Natural killer cell treated with Interleukin-12 subunit alpha and Interleukin-12 subunit beta and Interleukin-15 and Interleukin-18, amount 100 ng/mL, for 72 hours (primary cell): ENCODE measurements around the gene PRDX2. TPM values are rescaled to one million over a fixed set of nuclear protein-coding genes. Genes with fewer than 3 reads are reported as not detected.

Experiments used
- ATAC-seq, 2 donors: fragments of 150-1000 bp; cut with Tn5 transposase in 1 of 2; sonication (Bioruptor Pico), chemical (Tn5 transposase) in 1 of 2; 2 replicates each; pipeline ENCODE4 v1.10.0; 2021
- DNase-seq: peaks from one replicate; pipeline ENCODE4 v3.0.0; 2022; ENCODE audit warnings: low spot score
- H3K27ac Mint-ChIP-seq, 2 donors: 1 replicate in 1 of 2; 2 replicates in 1 of 2; pipeline ENCODE4 v1.8.0; 2022; ENCODE audit warnings: mixed read lengths in 2 of 2, mild to moderate bottlenecking in 1 of 2, moderate library complexity in 1 of 2
- H3K27me3 Mint-ChIP-seq, 2 donors: 1 replicate in 1 of 2; 2 replicates in 1 of 2; pipeline ENCODE4 v1.8.0; 2022; ENCODE audit warnings: mixed read lengths in 2 of 2
- H3K36me3 Mint-ChIP-seq: one replicate; pipeline ENCODE4 v1.8.0; 2022; ENCODE audit warnings: mixed read lengths
- H3K4me1 Mint-ChIP-seq, 2 donors: 1 replicate in 1 of 2; 2 replicates in 1 of 2; pipeline ENCODE4 v1.8.0; 2022; ENCODE audit warnings: low read depth in 2 of 2, mixed read lengths in 2 of 2, mild to moderate bottlenecking in 1 of 2
- H3K4me3 Mint-ChIP-seq: one replicate; pipeline ENCODE4 v1.8.0; 2022; ENCODE audit warnings: mixed read lengths
- H3K9me3 Mint-ChIP-seq: 2 replicates; pipeline ENCODE4 v1.8.0; 2022; ENCODE audit warnings: mixed read lengths
- total RNA-seq, 2 donors: library from RNA; stranded (reverse); gene quantifications; one replicate each; pipeline ENCODE4 v1.2.3, GENCODE V29; 2022

PRDX2 gene
- total RNA-seq, 2 donors from 2014 or later, result 150 to 226 TPM

GRCh38 chr19:12784871-12785430, 16.6 kb downstream of the PRDX2 start:
- Mint-ChIP-seq H3K27me3 (no peaks in the 10 kb centered on the region), H3K36me3 (no peaks in the 10 kb centered on the region), H3K27ac (no peak overlapping the region), H3K4me3 (no peak overlapping the region), H3K4me1 (peaks cover 17% of the 10 kb centered on the region in 2 donors), H3K9me3 (no peaks in the 10 kb centered on the region)
- DNase-seq (no peak), ATAC-seq (peak in 1 of 2 donors; percentile 1)

DNA sequence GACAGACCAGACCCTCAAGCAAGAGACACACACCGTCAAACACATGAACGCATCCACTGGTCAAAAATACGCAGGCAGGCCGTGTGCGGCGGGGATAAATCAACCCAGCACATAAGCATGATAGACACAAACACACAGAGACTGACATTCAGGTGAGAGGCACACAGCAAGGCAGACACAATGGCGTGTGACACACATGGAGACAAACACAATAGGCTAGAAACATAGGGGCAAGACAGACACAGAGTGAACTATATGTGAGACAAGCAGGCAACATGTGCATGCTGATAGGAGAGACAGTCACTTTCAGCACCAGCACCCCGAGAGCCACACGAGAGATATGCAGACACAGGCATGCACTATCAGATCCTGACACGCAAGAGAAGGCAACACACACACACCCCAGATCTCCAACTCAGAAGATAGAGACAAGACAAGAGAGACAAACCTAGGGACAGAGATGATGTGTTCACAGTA, 17.2 kb downstream of the PRDX2 start:
- no peak for DNase-seq
- H3K4me3 Mint-ChIP-seq, result no peak overlapping the region
- H3K36me3 Mint-ChIP-seq, result no peaks in the 10 kb centered on the region
- no peak for ATAC-seq
- H3K27ac Mint-ChIP-seq, result no peak overlapping the region
- H3K27me3 Mint-ChIP-seq, result no peaks in the 10 kb centered on the region
- H3K4me1 Mint-ChIP-seq, result peaks cover 19% of the 10 kb centered on the region in 2 donors
- H3K9me3 Mint-ChIP-seq, result no peaks in the 10 kb centered on the region

DNA sequence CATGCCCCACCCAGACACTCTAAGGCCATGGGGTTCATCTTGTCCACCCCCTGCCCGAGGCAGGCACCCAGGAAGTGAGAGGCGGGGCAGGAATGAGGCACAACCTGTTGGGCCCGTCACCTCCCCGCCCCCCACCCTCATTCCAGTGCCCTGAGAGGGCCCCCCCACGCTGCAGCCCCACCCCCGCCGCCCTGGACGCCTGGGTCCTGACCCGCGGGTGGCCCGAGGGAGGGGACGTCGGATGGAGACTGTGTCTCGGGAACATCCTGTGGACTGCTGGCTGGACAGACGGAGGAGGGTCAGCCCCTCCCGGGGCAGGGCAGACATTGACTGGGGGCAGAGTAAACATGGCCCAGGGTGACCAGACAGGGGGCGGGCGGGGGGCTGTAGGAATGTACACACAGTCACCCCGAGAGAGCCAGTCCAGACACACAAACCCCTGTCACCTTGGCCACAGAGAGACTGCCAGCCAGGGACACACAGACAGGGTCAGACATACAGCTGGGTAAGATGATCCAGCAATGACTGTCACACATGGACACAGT, 17.7 kb downstream of the PRDX2 start:
- H3K4me1 Mint-ChIP-seq, result peaks cover 18 to 20% of the 10 kb centered on the region in 2 donors
- no peaks in the 10 kb centered on the region for H3K27me3 Mint-ChIP-seq
- H3K4me3 Mint-ChIP-seq, result peak overlapping the region; percentile 67
- no peaks in the 10 kb centered on the region for H3K9me3 Mint-ChIP-seq
- no peak for ATAC-seq
- peak overlapping the region in 1 of 2 donors; percentile 70 for H3K27ac Mint-ChIP-seq
- no peaks in the 10 kb centered on the region for H3K36me3 Mint-ChIP-seq
- no peak for DNase-seq

DNA sequence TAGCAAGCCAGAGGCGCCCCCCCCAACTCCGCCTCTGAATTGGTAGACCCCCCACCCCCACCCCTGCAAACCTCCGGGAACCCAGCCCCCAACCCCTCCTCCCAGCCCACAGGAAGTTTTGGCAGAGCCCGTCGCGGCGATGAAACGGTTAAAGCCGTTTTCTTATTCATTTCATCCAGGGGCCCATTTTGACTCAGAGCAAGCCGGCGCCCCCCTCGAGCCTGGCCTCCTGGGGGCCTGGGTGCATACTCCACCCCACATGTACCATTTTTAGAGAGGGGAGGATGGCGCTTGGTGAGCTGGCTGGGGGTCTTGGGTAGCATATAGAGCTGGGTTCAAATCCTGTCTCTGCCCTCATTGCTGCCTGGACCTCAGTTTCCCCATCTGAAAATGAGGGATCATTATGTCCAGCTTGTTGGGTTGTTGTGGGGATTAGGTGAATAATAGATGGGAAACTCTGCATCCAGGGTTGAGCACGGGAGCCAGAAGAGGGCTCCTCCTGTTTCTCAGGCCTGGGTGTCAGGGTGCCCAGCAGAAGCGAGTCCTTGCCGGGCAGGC, 18.2 kb downstream of the PRDX2 start:
- peak overlapping the region in 1 of 2 donors; percentile 70 for H3K27ac Mint-ChIP-seq
- peaks cover 18 to 22% of the 10 kb centered on the region in 2 donors for H3K4me1 Mint-ChIP-seq
- no peaks in the 10 kb centered on the region for H3K36me3 Mint-ChIP-seq
- no peaks in the 10 kb centered on the region for H3K9me3 Mint-ChIP-seq
- no peak for DNase-seq
- peak overlapping the region; percentile 67 for H3K4me3 Mint-ChIP-seq
- H3K27me3 Mint-ChIP-seq, result no peaks in the 10 kb centered on the region
- ATAC-seq, result peak in 1 of 2 donors; percentile 44

GRCh38 chr19:12782424-12783290, 18.9 kb downstream of the PRDX2 start:
- Mint-ChIP-seq H3K4me1 (peaks cover 21 to 25% of the 10 kb centered on the region in 2 donors), H3K9me3 (no peaks in the 10 kb centered on the region), H3K36me3 (no peaks in the 10 kb centered on the region), H3K27ac (peak overlapping the region in 1 of 2 donors; percentile 81), H3K4me3 (peak overlapping the region; percentile 84), H3K27me3 (no peaks in the 10 kb centered on the region)
- ATAC-seq, result peak; percentile 73 to 83
- DNase-seq, result peak; percentile 92

- H3K4me1 Mint-ChIP-seq, result peaks cover 25 to 26% of the 10 kb centered on the region in 2 donors
- DNase-seq, result no peak
- peak overlapping the region in 1 of 2 donors; percentile 81 for H3K27ac Mint-ChIP-seq
- ATAC-seq, result no peak
- H3K27me3 Mint-ChIP-seq, result no peaks in the 10 kb centered on the region
- H3K4me3 Mint-ChIP-seq, result peak overlapping the region; percentile 84
- H3K9me3 Mint-ChIP-seq, result no peaks in the 10 kb centered on the region
- H3K36me3 Mint-ChIP-seq, result no peaks in the 10 kb centered on the region
These were observed 19.5 kb downstream of the PRDX2 start for GRCh38 chr19:12782174-12782423.

DNA sequence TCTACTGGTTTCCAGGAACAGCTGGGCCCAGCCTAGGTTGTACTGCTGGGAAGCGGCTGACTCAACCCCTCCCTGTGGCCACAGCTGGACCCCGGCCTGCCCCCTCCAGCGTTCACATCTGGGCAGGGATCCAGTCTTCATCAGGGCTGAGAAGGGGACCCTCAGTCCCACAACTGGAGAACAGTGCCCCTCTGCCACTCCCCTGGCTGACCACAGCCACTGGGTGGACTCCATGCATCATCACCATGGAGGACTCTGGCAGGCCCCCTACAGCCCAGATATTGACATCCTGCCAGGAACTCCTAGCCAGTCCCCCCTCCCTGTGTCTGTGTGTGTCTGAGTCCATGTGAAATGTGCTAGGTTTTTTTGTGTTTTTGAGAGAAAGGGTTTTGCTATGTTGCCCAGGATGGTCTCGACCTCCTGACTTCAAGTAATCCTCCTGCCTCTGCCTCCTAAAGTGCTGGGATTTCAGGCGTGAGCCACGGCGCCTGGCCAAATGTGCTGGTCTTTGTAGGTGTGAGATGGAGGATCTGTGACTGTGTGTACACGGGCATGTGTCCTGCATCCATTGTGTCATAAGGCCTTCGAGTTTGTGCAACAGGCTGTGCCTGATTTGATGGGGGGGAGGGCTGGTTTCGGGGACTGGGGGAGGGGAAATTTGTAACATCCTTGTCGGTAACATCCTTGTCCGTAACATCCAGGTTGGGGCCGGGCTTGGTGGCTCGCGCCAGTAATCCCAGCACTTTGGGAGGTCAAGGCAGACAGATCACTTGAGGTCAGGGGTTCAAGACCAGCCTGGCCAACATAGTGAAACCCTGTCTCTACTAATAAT, 22.2 kb downstream of the PRDX2 start:
- DNase-seq (no peak), ATAC-seq (no peak)
- Mint-ChIP-seq H3K4me3 (peak overlapping the region; percentile 92), H3K27me3 (no peaks in the 10 kb centered on the region), H3K36me3 (no peaks in the 10 kb centered on the region), H3K27ac (peak overlapping the region; percentile 82 to 92), H3K9me3 (no peaks in the 10 kb centered on the region), H3K4me1 (peaks cover 25 to 28% of the 10 kb centered on the region in 2 donors)

DNA sequence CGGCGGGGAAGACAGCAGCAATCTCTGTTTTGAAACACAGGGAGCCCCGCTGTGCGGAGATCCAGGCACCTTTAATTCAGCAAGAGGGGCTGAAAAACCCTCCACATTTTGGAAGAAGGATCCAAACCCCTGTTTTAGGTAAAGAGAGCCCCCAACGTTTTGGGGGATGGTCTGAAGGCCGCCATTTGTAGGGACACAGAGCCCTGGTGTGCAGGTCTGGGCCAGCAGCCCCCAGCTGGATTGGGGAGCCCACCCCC, 22.8 kb downstream of the PRDX2 start:
- peaks cover 26 to 29% of the 10 kb centered on the region in 2 donors for H3K4me1 Mint-ChIP-seq
- H3K36me3 Mint-ChIP-seq, result no peaks in the 10 kb centered on the region
- peak overlapping the region; percentile 82 to 92 for H3K27ac Mint-ChIP-seq
- H3K27me3 Mint-ChIP-seq, result no peaks in the 10 kb centered on the region
- DNase-seq, result no peak
- H3K4me3 Mint-ChIP-seq, result peak overlapping the region; percentile 92
- no peaks in the 10 kb centered on the region for H3K9me3 Mint-ChIP-seq
- ATAC-seq, result no peak

GRCh38 chr19:12778017-12778904, 23.3 kb downstream of the PRDX2 start:
- Mint-ChIP-seq H3K4me1 (peaks cover 29 to 30% of the 10 kb centered on the region in 2 donors), H3K27me3 (no peaks in the 10 kb centered on the region), H3K27ac (peak overlapping the region; percentile 82 to 92), H3K36me3 (no peaks in the 10 kb centered on the region), H3K4me3 (peak overlapping the region; percentile 92), H3K9me3 (no peaks in the 10 kb centered on the region)
- no peak for ATAC-seq
- peak; percentile 76 for DNase-seq

- peaks cover 29 to 30% of the 10 kb centered on the region in 2 donors for H3K4me1 Mint-ChIP-seq
These were observed 24.2 kb downstream of the PRDX2 start for GRCh38 chr19:12777217-12778016.

GRCh38 chr19:12774588-12775555, 26.7 kb downstream of the PRDX2 start, which contains the start of gene HOOK2:
TSS of gene HOOK2 (minus strand) at chr19:12775552. CDS start at chr19:12775449, 103 bp downstream.
- H3K9me3 Mint-ChIP-seq, result no peaks in the 10 kb centered on the region
- peak within 1 kb of the TSS; percentile 43 to 70 for H3K27ac Mint-ChIP-seq
- no peak for ATAC-seq
- no peaks in the 10 kb centered on the region for H3K27me3 Mint-ChIP-seq
- peaks cover 20 to 25% of the 10 kb centered on the region in 2 donors for H3K4me1 Mint-ChIP-seq
- peak within 1 kb of the TSS; percentile 78 for H3K4me3 Mint-ChIP-seq
- no peaks in the 10 kb centered on the region for H3K36me3 Mint-ChIP-seq
- DNase-seq, result no peak

More at GRCh38 chr19:12777217-12778016, 24.2 kb downstream of the PRDX2 start:
- Mint-ChIP-seq H3K36me3 (no peaks in the 10 kb centered on the region), H3K27ac (peak overlapping the region; percentile 82 to 92), H3K4me3 (peak overlapping the region; percentile 92), H3K27me3 (no peaks in the 10 kb centered on the region), H3K9me3 (no peaks in the 10 kb centered on the region)
- DNase-seq, result peak; percentile 87
- ATAC-seq, result peak; percentile 56 to 65
